ENCODE data around the gene ACADS.

The ACADS gene

GRCh38 chr12:120725659-120726509 lies at the start of gene ACADS:
TSS of gene ACADS (plus strand) at chr12:120725826. CDS start at chr12:120725886, 60 bp downstream.
- TF ChIP-seq ZNF70 (CRISPR knock-in tag; IDR thresholded peaks at IDR 0.05) (no peak), BACH2 (CRISPR knock-in tag; IDR thresholded peaks at IDR 0.05; ENCODE audit: borderline replicate concordance) (no peak), ZNF8 (CRISPR knock-in tag; IDR thresholded peaks at IDR 0.05) (no peak), RARB (CRISPR knock-in tag; IDR thresholded peaks at IDR 0.05) (no peak), POU6F1 (CRISPR knock-in tag; IDR thresholded peaks at IDR 0.05; ENCODE audit: borderline replicate concordance, low read depth) (no peak), PATZ1 (CRISPR knock-in tag; IDR thresholded peaks at IDR 0.05; ENCODE audit: borderline replicate concordance) (no peak), CREB5 (CRISPR knock-in tag; IDR thresholded peaks at IDR 0.05; ENCODE audit: low read depth) (no peak), TOX (CRISPR knock-in tag; IDR thresholded peaks at IDR 0.05; ENCODE audit: borderline replicate concordance) (no peak), ESRRG (CRISPR knock-in tag; IDR thresholded peaks at IDR 0.05) (no peak), ZC3H10 (CRISPR knock-in tag; IDR thresholded peaks at IDR 0.05) (no peak), OSR1 (CRISPR knock-in tag; IDR thresholded peaks at IDR 0.05) (no peak), ZFP30 (CRISPR knock-in tag; IDR thresholded peaks at IDR 0.05) (no peak), TCF4 (CRISPR knock-in tag; IDR thresholded peaks at IDR 0.05; ENCODE audit: borderline replicate concordance) (no peak), CSRNP3 (CRISPR knock-in tag; IDR thresholded peaks at IDR 0.05) (no peak), ZFP3 (CRISPR knock-in tag; IDR thresholded peaks at IDR 0.05) (no peak), ZNF565 (CRISPR knock-in tag; conservative IDR thresholded peaks at IDR 0.05; ENCODE audit: low read depth) (no peak), ISL1 (CRISPR knock-in tag; IDR thresholded peaks at IDR 0.05) (no peak), CSDC2 (CRISPR knock-in tag; IDR thresholded peaks at IDR 0.05) (no peak)
- peak; percentile 99 for ATAC-seq

GRCh38 chr12:120677765-120678473 lies 47.7 kb upstream of the ACADS start:
- TF ChIP-seq ZNF70 (CRISPR knock-in tag; IDR thresholded peaks at IDR 0.05) = no peak
- TF ChIP-seq ZNF565 (CRISPR knock-in tag; conservative IDR thresholded peaks at IDR 0.05; ENCODE audit: low read depth) = no peak
- no peak for TF ChIP-seq TSHZ2 (CRISPR knock-in tag; IDR thresholded peaks at IDR 0.05)
- TF ChIP-seq PPARA (CRISPR knock-in tag; IDR thresholded peaks at IDR 0.05; ENCODE audit: borderline replicate concordance) = no peak
- no peak for TF ChIP-seq ZFP30 (CRISPR knock-in tag; IDR thresholded peaks at IDR 0.05)
- TF ChIP-seq GLIS3 (CRISPR knock-in tag; IDR thresholded peaks at IDR 0.05) = no peak
- TF ChIP-seq TCF4 (CRISPR knock-in tag; IDR thresholded peaks at IDR 0.05; ENCODE audit: borderline replicate concordance) = no peak
- no peak for ATAC-seq

Data from SK-N-SH treated with all-trans-retinoic acid at 6 μM for 48 hours (cell line).